ENCODE data around the gene NCKAP5.

The NCKAP5 gene

GRCh38 chr2:133420788-133421187 lies 147.5 kb downstream of the NCKAP5 start:
- Histone ChIP-seq H3K4me1 (ENCODE audit: control insufficient read depth in 1 of 2, insufficient read depth in 1 of 2, low read depth in 1 of 2, low read length in 1 of 2) (no peaks in the 10 kb centered on the region), H3K4me3 (ENCODE audit: low read depth in 1 of 2, low read length in 1 of 2) (no peak overlapping the region), H3K27me3 (no peaks in the 10 kb centered on the region), H3K27ac (no peak overlapping the region), H3K9me3 (no peaks in the 10 kb centered on the region), H3K36me3 (no peaks in the 10 kb centered on the region)
- TF ChIP-seq CTCF (IDR thresholded peaks at IDR 0.05) = no peak

GRCh38 chr2:133418671-133419070 lies 149.6 kb downstream of the NCKAP5 start:
- Histone ChIP-seq H3K9me3 (no peaks in the 10 kb centered on the region), H3K4me3 (ENCODE audit: low read depth in 1 of 2, low read length in 1 of 2) (no peak overlapping the region), H3K27me3 (no peaks in the 10 kb centered on the region), H3K4me1 (ENCODE audit: control insufficient read depth in 1 of 2, insufficient read depth in 1 of 2, low read depth in 1 of 2, low read length in 1 of 2) (no peaks in the 10 kb centered on the region), H3K27ac (no peak overlapping the region), H3K36me3 (no peaks in the 10 kb centered on the region)
- TF ChIP-seq CTCF (IDR thresholded peaks at IDR 0.05) = no peak

GRCh38 chr2:133418021-133418420 lies 150.2 kb downstream of the NCKAP5 start:
- Histone ChIP-seq H3K4me3 (ENCODE audit: low read depth in 1 of 2, low read length in 1 of 2) (no peak overlapping the region), H3K27ac (no peak overlapping the region), H3K36me3 (no peaks in the 10 kb centered on the region), H3K27me3 (no peaks in the 10 kb centered on the region), H3K9me3 (no peaks in the 10 kb centered on the region), H3K4me1 (ENCODE audit: control insufficient read depth in 1 of 2, insufficient read depth in 1 of 2, low read depth in 1 of 2, low read length in 1 of 2) (no peaks in the 10 kb centered on the region)
- no peak for TF ChIP-seq CTCF (IDR thresholded peaks at IDR 0.05)

GRCh38 chr2:133417415-133417814 lies 150.8 kb downstream of the NCKAP5 start:
- TF ChIP-seq CTCF (IDR thresholded peaks at IDR 0.05) = no peak
- H3K4me1 ChIP-seq (ENCODE audit: control insufficient read depth in 1 of 2, insufficient read depth in 1 of 2, low read depth in 1 of 2, low read length in 1 of 2) = no peaks in the 10 kb centered on the region
- no peak overlapping the region for H3K4me3 ChIP-seq (ENCODE audit: low read depth in 1 of 2, low read length in 1 of 2)
- no peak overlapping the region for H3K27ac ChIP-seq
- H3K9me3 ChIP-seq = no peaks in the 10 kb centered on the region
- H3K27me3 ChIP-seq = no peaks in the 10 kb centered on the region
- H3K36me3 ChIP-seq = no peaks in the 10 kb centered on the region

GRCh38 chr2:133416736-133417135 lies 151.5 kb downstream of the NCKAP5 start:
- H3K27me3 ChIP-seq = no peaks in the 10 kb centered on the region
- no peak overlapping the region for H3K27ac ChIP-seq
- no peaks in the 10 kb centered on the region for H3K36me3 ChIP-seq
- TF ChIP-seq CTCF (IDR thresholded peaks at IDR 0.05) = no peak
- H3K4me1 ChIP-seq (ENCODE audit: control insufficient read depth in 1 of 2, insufficient read depth in 1 of 2, low read depth in 1 of 2, low read length in 1 of 2) = no peaks in the 10 kb centered on the region
- no peak overlapping the region for H3K4me3 ChIP-seq (ENCODE audit: low read depth in 1 of 2, low read length in 1 of 2)
- H3K9me3 ChIP-seq = no peaks in the 10 kb centered on the region

GRCh38 chr2:133416146-133416545 lies 152.1 kb downstream of the NCKAP5 start:
- H3K9me3 ChIP-seq = no peaks in the 10 kb centered on the region
- H3K36me3 ChIP-seq = no peaks in the 10 kb centered on the region
- H3K4me1 ChIP-seq (ENCODE audit: control insufficient read depth in 1 of 2, insufficient read depth in 1 of 2, low read depth in 1 of 2, low read length in 1 of 2) = no peaks in the 10 kb centered on the region
- H3K27me3 ChIP-seq = no peaks in the 10 kb centered on the region
- TF ChIP-seq CTCF (IDR thresholded peaks at IDR 0.05) = no peak
- no peak overlapping the region for H3K27ac ChIP-seq
- H3K4me3 ChIP-seq (ENCODE audit: low read depth in 1 of 2, low read length in 1 of 2) = no peak overlapping the region
